Left hindlimb (tissue), 1 donor: ENCODE measurements around the gene SESN3.

Source experiments
- DNase-seq: peaks from one replicate; pipeline ENCODE4 v3.0.0-alpha.2; 2018

SESN3 gene

GRCh38 chr11:95115597-95115996 lies 115.4 kb downstream of the SESN3 start:
- no peak for DNase-seq
